ENCODE data around the gene POLE2.
A peak's percentile ranks its signal among the peaks of the same experiment; 100 is the strongest.

Gene POLE2

DNA sequence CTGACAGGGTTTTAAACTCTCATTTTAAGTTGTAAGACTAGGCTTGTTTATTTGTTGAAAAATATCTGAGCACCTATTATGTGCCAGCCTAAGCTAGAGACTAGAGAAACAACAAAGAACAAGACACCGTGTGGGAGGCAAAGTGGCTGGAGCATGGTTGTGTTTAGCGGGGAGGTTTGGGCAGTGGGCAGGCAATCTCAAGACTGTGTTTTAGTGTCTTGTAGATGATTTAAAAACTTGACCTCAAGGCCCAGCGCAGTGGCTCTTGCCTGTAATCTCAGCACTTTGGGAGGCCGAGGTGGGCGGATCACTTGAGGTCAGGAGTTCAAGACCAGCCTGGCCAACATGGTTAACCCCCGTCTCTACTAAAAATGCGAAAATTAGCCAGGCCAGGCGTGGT, 75.3 kb downstream of the POLE2 start:
- no peak overlapping the region for H3K4me3 ChIP-seq (ENCODE audit: insufficient read depth, low read length, poor library complexity, severe bottlenecking)
- TF ChIP-seq, protein P1, sequence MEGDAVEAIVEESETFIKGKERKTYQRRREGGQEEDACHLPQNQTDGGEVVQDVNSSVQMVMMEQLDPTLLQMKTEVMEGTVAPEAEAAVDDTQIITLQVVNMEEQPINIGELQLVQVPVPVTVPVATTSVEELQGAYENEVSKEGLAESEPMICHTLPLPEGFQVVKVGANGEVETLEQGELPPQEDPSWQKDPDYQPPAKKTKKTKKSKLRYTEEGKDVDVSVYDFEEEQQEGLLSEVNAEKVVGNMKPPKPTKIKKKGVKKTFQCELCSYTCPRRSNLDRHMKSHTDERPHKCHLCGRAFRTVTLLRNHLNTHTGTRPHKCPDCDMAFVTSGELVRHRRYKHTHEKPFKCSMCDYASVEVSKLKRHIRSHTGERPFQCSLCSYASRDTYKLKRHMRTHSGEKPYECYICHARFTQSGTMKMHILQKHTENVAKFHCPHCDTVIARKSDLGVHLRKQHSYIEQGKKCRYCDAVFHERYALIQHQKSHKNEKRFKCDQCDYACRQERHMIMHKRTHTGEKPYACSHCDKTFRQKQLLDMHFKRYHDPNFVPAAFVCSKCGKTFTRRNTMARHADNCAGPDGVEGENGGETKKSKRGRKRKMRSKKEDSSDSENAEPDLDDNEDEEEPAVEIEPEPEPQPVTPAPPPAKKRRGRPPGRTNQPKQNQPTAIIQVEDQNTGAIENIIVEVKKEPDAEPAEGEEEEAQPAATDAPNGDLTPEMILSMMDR (IDR thresholded peaks at IDR 0.05; ENCODE audit: insufficient read depth, low read length, poor library complexity, severe bottlenecking), result no peak
- TF ChIP-seq EZH2phosphoT487 (conservative IDR thresholded peaks at IDR 0.05; ENCODE audit: low read length), result no peak
- no peaks in the 10 kb centered on the region for H3K9me3 ChIP-seq (ENCODE audit: insufficient read depth, low read length)
- H2AFZ ChIP-seq (ENCODE audit: low read depth, low read length, severe bottlenecking), result no peak overlapping the region
- H3F3A ChIP-seq (ENCODE audit: insufficient read depth), result peaks cover 37% of the 10 kb centered on the region
- no peaks in the 10 kb centered on the region for H4K20me1 ChIP-seq (ENCODE audit: low read depth, low read length)
- peaks cover 67% of the 10 kb centered on the region for H3K79me2 ChIP-seq (ENCODE audit: insufficient read depth, low read length)
- peaks cover 19% of the 10 kb centered on the region; the same call in 1 of the 2 replicates for H3K36me3 ChIP-seq (ENCODE audit: low read length)
- no peaks in the 10 kb centered on the region for H3K9me2 ChIP-seq (replicated peaks; ENCODE audit: insufficient read depth, low read length)
- no peak overlapping the region for H3K4me2 ChIP-seq (ENCODE audit: low read depth, low read length, poor library complexity, severe bottlenecking)
- H3K27ac ChIP-seq (ENCODE audit: low read depth, low read length), result no peak overlapping the region
- no peaks in the 10 kb centered on the region for H3K27me3 ChIP-seq (ENCODE audit: low read length)
- H3K9ac ChIP-seq (ENCODE audit: low read length), result no peak overlapping the region

DNA sequence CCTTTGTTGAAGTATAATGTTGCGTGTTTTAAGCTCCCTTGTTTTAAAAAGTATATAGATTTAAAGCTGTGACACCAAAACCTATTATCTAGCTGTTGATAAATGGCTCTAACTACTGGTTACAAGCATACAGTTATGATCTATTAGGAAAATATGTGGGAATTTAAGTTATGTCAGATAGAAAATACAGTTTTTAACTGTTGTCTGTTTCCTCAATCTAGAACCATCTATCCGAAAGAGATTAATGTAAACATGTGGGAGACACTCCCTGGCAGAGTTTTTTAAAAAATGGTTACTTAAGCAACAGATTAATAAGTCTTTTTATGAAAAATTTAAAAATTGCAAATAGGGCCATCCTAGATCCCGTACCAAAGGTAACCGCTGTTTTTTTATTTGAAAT, 75.8 kb downstream of the POLE2 start:
- Histone ChIP-seq H3K36me3 (ENCODE audit: low read length) (peaks cover 19% of the 10 kb centered on the region; the same call in 1 of the 2 replicates), H3K9ac (ENCODE audit: low read length) (no peak overlapping the region), H3K9me3 (ENCODE audit: insufficient read depth, low read length) (no peaks in the 10 kb centered on the region), H3K27me3 (ENCODE audit: low read length) (no peaks in the 10 kb centered on the region), H3K9me2 (replicated peaks; ENCODE audit: insufficient read depth, low read length) (no peaks in the 10 kb centered on the region), H4K20me1 (ENCODE audit: low read depth, low read length) (no peaks in the 10 kb centered on the region), H3K27ac (ENCODE audit: low read depth, low read length) (no peak overlapping the region), H2AFZ (ENCODE audit: low read depth, low read length, severe bottlenecking) (no peak overlapping the region), H3F3A (ENCODE audit: insufficient read depth) (peaks cover 33% of the 10 kb centered on the region), H3K4me2 (ENCODE audit: low read depth, low read length, poor library complexity, severe bottlenecking) (peak overlapping the region; percentile 2), H3K4me3 (ENCODE audit: insufficient read depth, low read length, poor library complexity, severe bottlenecking) (no peak overlapping the region), H3K79me2 (ENCODE audit: insufficient read depth, low read length) (peaks cover 67% of the 10 kb centered on the region)
- TF ChIP-seq EZH2phosphoT487 (conservative IDR thresholded peaks at IDR 0.05; ENCODE audit: low read length), result no peak
- TF ChIP-seq, protein P1 (IDR thresholded peaks at IDR 0.05; ENCODE audit: insufficient read depth, low read length, poor library complexity, severe bottlenecking), result no peak

DNA sequence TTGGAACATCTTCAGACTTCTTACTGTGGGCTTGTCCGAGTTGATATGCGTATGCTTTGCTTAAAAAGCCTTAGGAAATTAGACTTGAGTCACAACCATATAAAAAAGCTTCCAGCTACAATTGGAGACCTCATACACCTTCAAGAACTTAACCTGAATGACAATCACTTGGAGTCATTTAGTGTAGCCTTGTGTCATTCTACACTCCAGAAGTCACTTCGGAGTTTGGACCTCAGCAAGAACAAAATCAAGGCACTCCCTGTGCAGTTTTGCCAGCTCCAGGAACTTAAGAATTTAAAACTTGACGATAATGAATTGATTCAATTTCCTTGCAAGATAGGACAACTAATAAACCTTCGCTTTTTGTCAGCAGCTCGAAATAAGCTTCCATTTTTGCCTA, 80.4 kb downstream of the POLE2 start:
- Histone ChIP-seq H3K4me2 (ENCODE audit: low read depth, low read length, poor library complexity, severe bottlenecking) (no peak overlapping the region), H3K36me3 (ENCODE audit: low read length) (peaks cover 22% of the 10 kb centered on the region; the same call in 1 of the 2 replicates), H3K9me2 (replicated peaks; ENCODE audit: insufficient read depth, low read length) (no peaks in the 10 kb centered on the region), H3K9ac (ENCODE audit: low read length) (no peak overlapping the region), H3K79me2 (ENCODE audit: insufficient read depth, low read length) (peaks cover 85% of the 10 kb centered on the region), H3K27ac (ENCODE audit: low read depth, low read length) (no peak overlapping the region), H3F3A (ENCODE audit: insufficient read depth) (peaks cover 13% of the 10 kb centered on the region; the same call in 1 of the 2 replicates), H4K20me1 (ENCODE audit: low read depth, low read length) (no peaks in the 10 kb centered on the region), H2AFZ (ENCODE audit: low read depth, low read length, severe bottlenecking) (no peak overlapping the region), H3K4me3 (ENCODE audit: insufficient read depth, low read length, poor library complexity, severe bottlenecking) (no peak overlapping the region), H3K27me3 (ENCODE audit: low read length) (no peaks in the 10 kb centered on the region), H3K9me3 (ENCODE audit: insufficient read depth, low read length) (no peaks in the 10 kb centered on the region)
- TF ChIP-seq EZH2phosphoT487 (conservative IDR thresholded peaks at IDR 0.05; ENCODE audit: low read length), result no peak
- TF ChIP-seq, protein P1 (IDR thresholded peaks at IDR 0.05; ENCODE audit: insufficient read depth, low read length, poor library complexity, severe bottlenecking), result no peak

Measured in SU-DHL-6 (cell line).